GM10847 (cell line): Measurements from ENCODE around the gene PAK2.

Experiments used
- POLR2A ChIP-seq: IDR thresholded peaks from 2 replicates; pipeline ENCODE4 v1.6.1; 2011; ENCODE audit not compliant: insufficient read length; ENCODE audit errors: extremely low read depth

Gene PAK2

DNA sequence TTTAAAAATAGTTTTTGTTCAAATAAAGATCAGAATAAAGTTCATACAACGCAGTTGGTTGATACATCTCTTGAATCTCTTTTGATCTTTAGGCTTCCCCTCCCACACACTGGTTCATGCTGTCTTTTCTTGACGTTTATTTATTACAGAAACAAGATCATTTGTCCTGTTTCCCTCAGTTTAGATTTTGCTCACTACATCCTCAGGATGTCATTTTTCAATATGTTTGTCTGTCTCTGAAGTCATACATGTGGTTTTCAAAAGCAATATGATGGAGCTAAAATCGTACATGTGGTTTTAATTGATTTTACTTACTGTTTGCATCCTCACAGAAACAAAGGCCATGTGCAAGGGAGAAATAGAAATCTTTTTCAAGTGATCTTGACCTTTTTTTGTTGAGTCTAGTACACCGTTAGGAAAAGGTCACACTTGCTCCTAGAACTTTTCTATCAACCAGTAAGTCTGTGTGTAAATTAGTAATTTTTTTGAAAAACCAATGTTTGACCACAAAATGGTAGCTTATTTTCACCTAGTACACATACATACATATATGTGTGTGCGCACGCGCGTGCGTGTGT is 64.3 kb downstream of the PAK2 start:
- no peak for TF ChIP-seq POLR2A

DNA sequence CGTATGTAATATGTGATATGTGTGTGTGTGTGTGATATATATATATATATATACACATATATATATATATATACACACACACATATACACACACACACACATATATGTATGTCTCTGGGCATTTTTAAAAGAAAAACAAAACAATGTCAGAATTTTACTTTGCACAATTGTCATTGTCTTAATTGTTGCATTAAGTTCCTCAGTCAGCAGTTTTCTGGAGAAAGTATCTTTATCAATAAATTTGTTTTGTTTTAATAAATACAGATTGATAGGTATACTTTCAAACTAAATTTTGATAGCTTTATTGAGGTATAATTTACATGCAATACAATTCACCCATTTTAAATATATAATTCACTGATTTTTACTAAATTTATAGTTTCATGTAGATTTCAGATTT is 65.1 kb downstream of the PAK2 start:
- TF ChIP-seq POLR2A = no peak

DNA sequence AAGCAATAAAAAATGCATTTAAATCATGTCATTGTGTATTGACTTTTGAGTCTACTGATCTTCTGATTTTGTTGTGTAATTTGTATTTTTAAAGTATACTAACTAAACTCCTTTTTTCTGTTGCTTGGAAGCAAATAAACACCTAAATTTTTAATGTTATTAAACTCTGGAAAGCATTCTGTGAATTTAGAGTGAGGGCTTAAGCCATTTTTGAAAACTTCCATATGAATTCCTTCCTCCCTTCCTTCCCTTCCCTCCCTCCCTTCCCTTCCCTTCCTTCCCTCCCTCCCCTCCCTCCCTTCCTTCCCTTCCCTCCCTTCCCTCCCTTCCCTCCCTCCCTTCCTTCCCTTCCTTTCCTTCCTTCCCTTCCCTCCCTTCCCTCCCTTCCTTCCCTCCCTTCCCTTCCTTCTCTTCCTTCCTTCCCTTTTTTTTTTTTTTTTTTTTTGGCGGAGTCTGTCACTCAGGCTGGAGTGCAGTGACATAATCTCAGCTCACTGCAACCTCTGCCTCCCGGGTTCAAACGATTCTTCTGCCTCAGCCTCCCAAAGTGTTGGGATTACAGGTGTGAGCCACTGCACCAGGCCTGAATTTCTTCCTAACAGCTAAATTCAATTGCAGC is 71.4 kb downstream of the PAK2 start:
- TF ChIP-seq POLR2A = no peak

DNA sequence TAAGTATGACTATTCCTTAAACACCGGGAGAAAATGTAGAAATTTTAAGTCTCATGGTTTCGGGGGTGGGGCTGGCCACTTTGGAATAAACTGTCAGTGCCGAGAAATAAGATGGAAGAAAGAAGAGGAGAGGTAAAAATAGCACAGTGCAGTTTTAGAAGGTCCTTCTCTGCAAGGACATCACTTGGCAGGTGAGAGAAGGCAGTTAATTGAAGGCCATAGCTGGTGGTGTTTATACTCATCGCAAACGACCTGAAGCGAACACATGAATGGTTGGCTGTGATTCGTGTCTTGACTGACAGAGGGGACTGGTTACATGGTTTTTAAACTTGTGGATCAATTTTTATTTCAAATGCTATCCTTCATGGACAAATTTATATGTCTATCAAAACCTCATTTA is 73.2 kb downstream of the PAK2 start:
- no peak for TF ChIP-seq POLR2A

DNA sequence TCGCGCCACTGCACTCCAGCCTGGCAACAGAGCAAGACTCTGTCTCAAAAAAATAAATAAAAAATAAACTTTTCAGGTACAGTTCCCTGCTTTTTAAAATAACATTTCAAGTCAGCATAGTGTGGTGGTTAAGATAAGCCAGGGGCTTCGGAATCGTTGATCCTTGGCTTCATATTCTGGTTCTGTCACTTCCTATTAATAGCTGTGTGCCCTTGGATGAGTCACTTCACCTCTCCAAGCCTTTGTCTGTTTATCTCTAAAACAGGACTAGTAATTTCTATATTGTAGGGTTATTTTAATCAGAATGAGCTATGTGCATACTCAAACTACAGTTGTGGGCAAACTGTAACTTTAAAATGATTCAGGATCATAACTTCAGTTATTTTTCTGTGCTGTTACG is 74.2 kb downstream of the PAK2 start:
- TF ChIP-seq POLR2A = no peak

DNA sequence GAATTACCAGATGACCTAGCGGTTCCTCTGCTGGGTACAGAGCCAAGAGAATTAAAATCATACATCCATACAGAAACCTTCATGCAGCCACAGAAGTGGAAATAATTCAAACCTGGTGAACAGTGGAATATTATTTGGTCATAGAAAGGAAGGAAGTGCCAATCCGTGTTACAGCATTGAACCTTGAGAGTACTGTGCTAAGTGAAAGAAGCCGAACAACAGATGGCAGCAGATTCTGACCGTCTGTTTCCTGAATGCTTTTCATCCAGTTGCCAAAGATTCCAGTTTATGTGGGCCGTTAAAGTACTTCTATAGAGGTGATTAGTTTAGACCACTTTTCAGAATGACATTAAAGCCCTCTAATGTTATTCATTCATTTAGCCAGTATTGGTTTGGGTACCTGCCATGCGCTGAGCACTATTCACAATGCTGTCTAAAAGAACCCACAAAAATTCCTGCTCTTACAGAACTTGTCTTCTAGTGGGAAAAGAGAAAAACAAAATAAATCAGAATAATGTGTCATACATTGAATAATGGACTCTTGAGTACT is 82.2 kb downstream of the PAK2 start:
- no peak for TF ChIP-seq POLR2A

DNA sequence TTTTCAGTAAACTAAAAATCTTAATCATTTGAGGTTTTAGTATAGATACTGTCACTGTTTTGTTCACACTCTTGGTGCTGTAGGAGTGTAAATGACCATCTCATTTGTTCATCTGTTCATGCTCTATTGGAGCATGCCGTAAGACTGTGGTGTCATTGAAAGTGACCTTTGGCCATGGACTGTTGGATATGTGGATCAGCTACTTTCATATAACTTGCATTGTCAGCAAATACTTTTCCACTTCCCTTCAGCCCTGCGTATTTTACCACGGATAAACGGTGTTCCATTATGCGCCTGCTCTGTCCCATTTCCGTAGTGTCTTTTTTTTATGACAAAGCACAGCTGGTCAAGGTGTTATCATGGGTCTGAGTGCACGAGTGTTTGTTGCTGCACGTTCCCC is 95.4 kb downstream of the PAK2 start:
- no peak for TF ChIP-seq POLR2A

DNA sequence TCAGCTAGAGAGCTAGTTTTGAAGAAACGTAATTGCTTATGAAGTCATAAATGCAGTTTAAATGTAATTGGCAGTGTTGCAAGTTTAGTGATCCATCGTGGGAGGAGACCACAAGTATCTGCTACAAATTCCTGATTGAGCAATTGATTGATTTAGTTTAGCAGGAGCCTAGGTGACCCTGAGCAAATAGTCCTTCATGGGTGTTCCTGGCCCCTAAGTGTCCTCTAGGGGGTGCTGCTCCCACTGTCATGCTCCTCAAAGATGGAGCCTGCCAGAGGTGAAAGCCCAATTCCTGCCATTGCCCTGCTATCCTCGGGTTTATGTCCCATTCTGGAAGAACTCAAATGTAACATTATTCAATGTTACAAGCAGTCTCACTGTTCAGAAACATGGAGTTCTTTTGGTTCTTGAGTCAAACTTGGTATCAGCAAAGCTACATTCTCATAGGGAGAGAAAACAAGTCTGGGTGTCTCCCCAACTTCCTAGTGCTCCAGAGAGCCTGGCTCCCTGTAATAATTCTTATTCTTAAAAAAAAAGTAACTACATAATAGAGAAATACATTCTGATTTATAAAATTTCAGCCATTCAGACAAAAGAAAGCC is 98.3 kb downstream of the PAK2 start:
- no peak for TF ChIP-seq POLR2A

DNA sequence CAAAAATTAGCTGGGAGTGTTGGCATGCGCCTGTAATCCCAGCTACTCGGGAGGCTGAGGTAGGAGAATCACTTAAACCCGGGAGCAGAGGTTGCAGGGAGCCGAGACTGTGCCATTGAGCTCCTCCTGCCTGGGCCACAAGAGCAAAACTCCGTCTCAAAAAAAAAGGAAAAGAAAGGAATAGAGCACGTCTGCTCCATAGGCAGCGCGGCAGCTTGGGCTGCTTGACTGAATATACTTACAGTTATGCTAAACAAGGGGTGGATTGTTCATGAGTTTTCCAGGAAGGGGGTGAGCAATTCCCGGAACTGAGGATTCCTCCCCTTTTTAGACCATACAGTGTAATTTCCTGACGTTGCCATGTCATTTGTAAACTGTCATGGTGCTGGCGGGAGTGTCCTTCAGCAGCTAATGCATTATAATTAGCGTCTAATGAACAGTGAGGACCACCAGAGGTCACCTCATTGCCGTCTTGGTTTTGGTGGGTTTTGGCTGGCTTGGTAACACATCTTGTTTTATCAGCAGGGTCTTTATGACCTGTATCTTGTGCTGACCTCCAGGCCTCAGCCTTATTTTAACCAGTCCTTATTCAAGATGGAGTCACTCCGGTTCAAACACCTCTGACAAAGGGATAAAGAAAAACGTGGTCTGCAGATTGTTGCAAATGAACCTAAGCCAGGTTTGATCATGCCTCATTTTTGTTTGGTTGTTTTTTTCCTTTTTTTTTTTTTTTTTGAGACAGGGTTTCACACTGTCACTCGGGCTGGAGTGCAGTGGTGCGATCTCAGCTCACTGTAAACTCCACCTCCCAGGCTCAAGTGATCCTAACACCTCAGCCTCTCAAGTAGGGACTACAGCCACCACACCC is 103.1 kb downstream of the PAK2 start:
- TF ChIP-seq POLR2A = no peak

DNA sequence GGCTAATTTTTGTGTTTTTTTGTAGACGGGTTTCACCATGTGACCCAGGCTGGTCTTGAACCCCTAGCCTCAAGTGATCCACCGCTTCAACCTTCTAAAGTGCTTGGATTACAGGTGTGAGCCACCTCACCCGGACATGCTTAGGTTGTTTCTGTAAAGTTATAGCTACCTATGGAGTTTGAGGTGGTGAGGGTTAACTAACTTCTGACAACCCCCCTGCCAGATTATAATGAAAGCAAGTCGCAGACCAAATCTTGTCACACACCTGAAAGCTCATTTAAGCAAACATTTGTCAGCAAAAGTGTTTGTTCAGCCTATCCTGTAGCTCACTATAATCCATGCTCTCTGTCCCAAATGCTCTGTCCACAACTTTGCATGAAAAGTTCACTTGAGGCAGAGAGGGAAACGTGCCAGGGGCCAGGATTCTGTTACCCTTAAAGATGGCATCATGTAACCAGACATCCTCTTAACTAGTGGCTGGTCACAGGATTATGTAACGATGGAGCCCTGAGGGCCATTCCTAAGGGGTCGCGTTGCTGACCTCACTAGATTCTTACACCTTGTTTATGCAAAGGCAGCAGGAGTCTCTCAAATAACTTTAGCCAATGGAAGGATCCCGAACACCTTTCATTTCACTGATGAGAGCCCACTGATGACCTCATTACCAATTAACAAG is 103.9 kb downstream of the PAK2 start:
- TF ChIP-seq POLR2A = no peak

DNA sequence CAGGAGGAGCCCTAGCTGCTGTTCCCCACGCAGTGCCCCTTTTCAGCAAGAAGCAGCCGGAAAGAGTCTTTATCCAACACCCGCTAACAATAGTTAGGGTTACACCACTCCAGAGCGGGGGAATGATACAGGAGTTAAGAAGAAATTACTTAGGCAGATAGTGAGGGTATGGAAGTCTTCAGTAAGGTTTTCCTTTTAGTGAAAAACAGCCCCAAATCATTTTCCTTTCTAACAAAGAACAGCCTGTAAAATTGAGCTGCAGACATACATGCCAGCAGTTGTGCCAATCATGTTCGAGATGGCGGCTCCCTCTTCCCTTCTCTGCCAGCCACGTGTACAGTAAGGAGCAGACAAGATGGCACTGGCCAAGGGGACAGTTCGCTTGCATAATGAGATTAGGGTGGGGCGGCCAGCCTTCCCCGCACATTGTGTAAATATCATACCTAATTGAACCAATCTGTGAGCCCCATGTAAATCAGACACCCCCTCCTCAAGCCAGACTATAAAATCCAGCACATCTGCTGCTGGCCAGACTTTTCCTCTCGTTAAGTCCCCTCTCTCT is 109.6 kb downstream of the PAK2 start:
- TF ChIP-seq POLR2A = no peak

DNA sequence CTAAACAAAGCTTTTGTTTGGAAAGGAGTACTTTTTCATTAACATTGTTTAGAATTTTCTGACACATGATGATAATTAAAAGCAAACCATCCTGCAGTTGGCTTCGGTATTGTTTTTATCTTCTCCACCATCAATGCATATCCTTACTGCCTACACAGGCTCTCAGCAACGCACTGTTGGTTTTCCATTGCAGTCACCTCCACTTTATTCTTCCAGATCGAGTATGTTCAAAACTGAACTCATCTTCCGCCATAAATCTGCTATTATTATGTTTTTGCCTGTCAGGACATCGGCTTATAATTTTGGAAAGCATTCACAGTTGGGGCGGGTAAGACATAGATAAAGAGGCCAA is 127.5 kb downstream of the PAK2 start:
- TF ChIP-seq POLR2A = no peak

DNA sequence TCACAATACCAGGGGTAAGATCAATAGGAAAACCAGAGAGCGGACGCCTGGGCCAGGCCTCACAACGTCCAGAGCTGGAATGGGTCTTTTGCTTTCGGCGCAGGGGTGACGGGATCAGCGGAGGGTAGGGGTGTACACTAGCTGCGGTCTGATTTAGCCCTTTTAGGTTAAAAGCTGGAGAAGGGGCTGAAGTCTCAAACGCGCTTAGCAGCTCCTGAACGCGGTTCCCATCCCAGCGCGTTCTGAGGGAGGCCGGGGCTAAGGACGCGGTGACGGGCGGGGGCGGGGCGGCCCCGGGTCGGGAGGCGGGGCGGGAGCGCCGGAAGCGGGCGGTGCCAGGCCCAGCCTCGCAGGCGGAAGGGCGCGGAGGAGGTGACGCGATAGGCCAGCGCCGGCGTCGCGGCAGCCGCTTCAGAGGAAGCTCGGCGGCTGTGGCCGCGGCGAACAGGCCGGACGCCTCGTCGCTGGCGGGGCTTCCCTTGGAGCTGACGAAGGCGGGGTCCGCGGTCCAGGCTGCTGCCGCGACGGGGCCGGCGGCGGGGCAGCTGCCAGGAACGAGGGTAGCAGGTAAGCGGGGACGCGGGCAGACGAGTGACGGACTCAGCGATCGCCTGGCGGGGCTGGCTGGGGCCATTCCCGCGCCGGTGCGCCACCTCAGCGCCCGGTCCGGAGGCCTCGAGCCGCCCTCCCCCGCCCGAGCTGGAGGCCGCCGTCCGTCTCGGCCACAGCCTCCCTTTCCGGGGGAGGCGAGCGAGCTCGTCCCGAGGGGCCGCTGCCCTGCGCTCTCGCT is 128.0 kb downstream of the PAK2 start, which contains the start of gene SENP5:
Gene SENP5, plus strand, starts transcription at position 414 of the 790 bp plus-strand sequence. CDS start 17,262 bp downstream, outside the sequence.
- TF ChIP-seq POLR2A = peak; percentile 97

DNA sequence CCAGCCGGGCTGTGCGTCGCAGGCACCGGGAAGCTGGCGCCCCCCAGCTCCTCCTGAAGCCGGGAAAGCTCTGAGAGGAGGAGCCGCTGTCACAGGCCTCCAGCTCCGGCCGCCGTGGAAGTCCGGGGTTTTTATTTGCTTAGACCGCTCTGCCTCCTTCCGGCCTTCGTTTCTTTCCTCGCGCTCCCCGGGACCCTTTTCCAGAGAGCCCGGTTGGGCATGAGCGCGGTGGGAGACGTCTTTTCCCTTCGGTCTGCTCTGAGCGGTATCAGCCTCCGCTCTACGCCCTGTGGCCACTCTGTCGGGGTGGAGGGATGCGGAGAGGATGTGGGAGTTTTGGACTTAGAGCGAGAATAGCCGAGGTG is 128.6 kb downstream of the PAK2 start:
- TF ChIP-seq POLR2A = no peak
